Measurements from ENCODE around the gene RARG.
A peak's percentile ranks its signal among the peaks of the same experiment; 100 is the strongest.

DNA sequence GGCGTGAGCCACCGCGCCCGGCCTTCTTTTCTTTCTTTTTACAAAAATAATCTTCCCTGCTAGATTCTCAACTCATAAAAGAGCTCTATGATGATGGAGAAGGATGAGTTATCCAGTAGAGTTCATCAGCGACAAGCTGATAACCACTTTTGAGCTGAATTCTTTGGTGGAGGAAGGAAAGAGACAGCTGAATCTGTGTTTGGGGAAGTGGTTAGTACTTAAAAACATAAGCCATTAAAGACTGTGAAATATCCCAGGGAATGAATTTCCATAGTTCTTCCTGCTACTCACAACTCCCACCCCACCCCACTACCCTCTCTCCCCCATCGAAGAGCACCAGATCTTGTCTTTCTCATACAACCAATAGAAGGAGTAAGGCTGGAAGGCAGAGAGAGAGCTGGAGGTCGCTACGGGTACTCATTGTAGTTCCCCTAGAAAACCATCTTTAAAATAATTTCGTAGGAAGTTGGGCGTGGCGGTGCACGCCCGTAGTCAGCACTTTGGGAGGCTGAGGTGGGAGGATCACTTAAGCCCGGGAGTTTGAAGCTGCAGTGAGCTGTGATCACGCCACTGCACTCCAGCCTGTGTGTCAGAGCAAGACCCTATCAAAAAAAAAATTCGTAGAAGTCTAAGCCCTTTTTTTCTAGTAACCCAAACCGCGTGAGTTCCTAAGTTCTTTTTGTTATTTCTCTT lies 35.4 kb upstream of the RARG start:
- TF ChIP-seq SPI1 (IDR thresholded peaks at IDR 0.05; ENCODE audit: low read depth, low read length) = peak; percentile 33; the same call in 1 of the 2 replicates
- no peak for TF ChIP-seq POLR2A (IDR thresholded peaks at IDR 0.05; ENCODE audit: low read depth, low read length)
- no peak for TF ChIP-seq POLR2AphosphoS5 (IDR thresholded peaks at IDR 0.05; ENCODE audit: low read depth, low read length)
- no peak for TF ChIP-seq TAF1 (IDR thresholded peaks at IDR 0.05; ENCODE audit: low read depth, low read length)

Data from GM12891 (cell line).